Stimulated activated CD8-positive, alpha-beta memory T cell treated with anti-CD3 and anti-CD28 coated beads, Interleukin-7, amount 100 ng/mL, for 24 hours (primary cell): Measurements from ENCODE around the gene RBM25.

Experiments used
- DNase-seq: peaks from one replicate; pipeline ENCODE4 v3.0.0-alpha.2; 2020; ENCODE audit warnings: low read depth

Gene RBM25

DNA sequence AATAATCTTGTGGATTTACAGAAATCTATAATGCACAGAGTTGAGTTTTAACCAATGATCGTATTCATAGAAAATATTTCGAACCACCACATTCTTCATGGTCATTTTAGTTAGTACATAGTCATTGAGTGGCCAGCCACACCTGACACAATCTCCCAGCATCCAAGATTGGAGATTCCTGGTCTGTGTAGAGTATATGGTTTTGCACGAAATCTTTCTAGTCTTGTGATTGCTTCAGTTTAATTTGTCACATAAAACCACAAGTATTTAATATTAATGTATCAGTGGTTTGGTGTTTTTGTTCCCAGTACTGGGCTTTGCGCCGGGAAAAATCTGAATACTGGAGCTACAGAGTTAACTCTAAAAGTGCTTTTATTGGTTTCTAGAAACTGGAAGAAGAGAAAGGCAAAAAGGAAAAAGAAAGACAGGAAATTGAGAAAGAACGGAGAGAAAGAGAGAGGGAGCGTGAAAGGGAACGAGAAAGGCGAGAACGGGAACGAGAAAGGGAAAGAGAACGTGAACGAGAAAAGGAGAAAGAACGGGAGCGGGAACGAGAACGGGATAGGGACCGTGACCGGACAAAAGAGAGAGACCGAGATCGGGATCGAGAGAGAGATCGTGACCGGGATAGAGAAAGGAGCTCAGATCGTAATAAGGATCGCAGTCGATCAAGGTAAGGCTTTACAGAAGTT is 44.6 kb downstream of the RBM25 start:
- DNase-seq: no peak

DNA sequence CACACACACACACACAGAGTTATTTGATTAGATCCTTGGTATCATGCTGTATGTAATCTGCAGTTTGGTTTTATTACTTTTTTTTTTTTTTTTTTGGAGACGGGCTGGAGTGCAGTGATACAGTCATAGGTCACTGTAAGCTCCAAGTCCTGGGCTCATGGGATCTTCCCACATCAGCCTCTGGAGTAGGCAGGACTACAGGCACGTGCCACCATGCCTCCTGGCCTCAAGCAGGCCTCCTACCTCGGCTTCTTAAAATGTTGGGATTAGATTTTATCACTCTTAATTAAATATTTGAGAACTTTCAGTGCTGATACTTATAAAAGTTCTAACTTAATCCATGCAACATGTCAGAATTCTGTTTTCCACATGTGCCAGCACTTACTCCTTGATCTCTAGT is 46.7 kb downstream of the RBM25 start:
- DNase-seq: no peak

- DNase-seq: no peak
Observed at GRCh38 chr14:73105727-73106126, 47.4 kb downstream of the RBM25 start.

- no peak for DNase-seq
Observed at GRCh38 chr14:73116079-73116665, 57.8 kb downstream of the RBM25 start.

DNA sequence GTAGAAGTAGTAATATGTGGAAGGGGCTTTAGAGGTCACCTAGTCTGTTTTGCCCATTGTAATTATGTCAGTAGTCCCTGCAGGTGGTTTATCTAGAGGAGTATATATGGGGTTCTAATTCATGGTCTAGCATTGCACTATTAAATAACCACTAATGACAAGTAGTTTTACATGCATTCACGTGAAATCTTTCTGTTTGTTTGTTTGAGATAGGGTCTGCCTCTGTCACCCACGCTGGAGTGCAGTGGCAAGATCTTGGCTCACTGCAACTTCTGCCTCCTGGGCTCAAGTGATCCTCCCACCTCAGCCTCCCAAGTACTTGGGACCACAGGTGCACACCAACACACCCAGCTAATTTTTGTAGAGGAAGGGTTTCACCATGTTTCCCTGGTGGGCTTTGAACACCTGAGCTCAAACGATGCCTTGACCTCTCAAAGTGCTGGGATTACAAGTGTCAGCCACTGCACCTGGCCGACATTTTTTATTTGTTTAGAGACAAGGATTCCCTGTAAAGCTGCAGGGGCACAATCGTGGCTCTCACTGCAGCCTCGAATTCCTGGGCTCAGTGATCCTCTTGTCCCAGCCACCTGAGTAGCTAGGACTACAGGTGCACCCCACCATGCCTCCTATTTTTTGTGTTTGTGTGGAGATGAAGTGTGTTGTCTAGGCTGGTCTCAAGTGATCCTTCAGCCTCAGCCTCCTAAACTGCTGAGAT is 66.0 kb downstream of the RBM25 start:
- DNase-seq: no peak

DNA sequence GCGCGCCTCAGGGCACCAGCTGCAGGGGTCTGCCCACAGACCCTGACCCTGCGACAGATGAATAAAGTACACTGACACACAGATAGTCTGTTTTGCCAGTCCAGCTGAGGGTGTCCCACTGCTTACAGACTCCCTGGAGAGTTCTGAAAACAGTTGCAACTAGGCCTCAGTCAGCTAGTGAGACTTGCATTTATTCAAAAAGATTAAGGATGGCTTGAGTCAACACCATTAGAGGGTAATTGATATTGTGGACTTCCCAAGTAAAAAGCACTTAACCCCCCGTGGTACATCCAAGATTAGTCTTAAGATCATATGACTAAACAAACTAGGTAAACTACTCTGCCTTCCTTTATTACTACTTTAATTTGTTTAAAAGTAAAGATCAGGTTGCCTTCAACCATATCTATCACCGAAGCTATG is 66.8 kb downstream of the RBM25 start:
- DNase-seq: no peak

- no peak for DNase-seq
Observed at GRCh38 chr14:73125746-73126145, 67.4 kb downstream of the RBM25 start.

- DNase-seq: no peak
Observed at GRCh38 chr14:73133795-73134194, 75.5 kb downstream of the RBM25 start.

- no peak for DNase-seq
Observed at GRCh38 chr14:73136085-73136386, 77.7 kb downstream of the RBM25 start.

- DNase-seq: peak; percentile 98
Observed at GRCh38 chr14:73136387-73137225, 78.3 kb downstream of the RBM25 start, which contains the start of gene PSEN1. Gene PSEN1 (plus strand): TSS chr14:73136507. CDS start chr14:73148020, 11,513 bp downstream.

DNA sequence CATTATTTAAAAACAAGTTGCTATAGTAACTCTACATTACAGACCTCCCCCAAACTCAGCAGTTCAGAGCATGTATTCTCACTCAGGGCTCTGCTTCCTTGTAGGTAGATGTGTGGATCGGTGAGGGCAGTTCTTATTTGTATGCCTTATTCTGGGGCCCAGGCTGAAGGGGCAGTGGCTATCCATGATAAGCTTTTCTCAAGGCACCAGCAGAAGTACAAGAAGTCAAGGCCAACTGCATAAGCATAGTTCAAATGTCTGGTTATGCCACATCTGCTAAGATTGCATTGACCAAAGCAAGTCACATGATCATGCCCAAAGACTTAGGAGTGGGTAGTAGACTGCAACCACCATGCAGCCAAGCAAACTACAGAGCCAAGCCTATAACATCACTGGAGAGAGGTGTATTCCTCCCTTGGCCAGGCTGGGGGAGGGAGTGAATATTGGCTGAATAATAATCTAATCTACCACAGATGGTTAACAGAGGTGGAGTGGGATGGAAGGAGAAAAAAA is 82.5 kb downstream of the RBM25 start:
- no peak for DNase-seq

DNA sequence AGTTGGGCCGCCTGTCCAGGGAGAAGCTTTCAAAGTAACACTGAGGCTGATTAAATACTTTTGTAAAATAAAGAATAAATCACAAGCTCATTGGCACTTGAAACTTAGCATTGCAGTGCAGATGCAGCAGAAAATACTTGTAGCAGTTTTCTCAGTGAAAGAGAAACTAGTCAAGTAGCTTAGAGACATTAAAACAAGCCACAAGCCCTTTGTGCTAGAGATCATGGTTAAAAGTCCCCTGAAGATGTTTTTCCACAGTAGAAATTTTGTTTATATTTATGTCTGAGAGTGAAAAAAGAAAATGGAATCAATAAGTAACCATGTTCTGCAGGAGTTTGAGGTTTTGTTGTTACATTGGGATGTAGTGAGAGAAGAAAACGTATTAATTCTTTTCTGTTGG is 83.9 kb downstream of the RBM25 start:
- no peak for DNase-seq

GRCh38 chr14:73143003-73143402 is 84.7 kb downstream of the RBM25 start:
- DNase-seq: no peak

- DNase-seq: no peak
Observed at GRCh38 chr14:73143617-73144016, 85.3 kb downstream of the RBM25 start.

DNA sequence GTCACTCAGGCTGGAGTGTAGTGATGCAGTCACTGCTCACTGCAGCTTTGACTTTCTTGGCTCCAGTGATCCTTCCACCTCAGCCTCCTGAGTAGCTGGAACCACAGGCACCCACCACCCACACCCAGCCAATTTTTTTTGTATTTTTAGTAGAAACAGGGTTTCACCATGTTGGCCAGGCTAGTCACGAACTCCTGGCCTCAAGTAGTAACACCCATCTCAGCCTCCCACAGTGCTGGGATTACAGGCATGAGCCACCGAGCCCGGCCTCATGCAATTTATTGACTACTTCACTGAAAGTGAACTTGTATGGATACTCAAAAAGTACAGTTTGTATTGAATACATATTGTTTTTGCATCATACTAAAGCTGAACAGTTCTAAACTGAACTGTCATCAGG is 87.0 kb downstream of the RBM25 start:
- DNase-seq: no peak

- DNase-seq: no peak
Observed at GRCh38 chr14:73146111-73146510, 87.8 kb downstream of the RBM25 start.

- DNase-seq: no peak
Observed at GRCh38 chr14:73149753-73150152, 91.4 kb downstream of the RBM25 start.

GRCh38 chr14:73153272-73153671 is 94.9 kb downstream of the RBM25 start:
- DNase-seq: no peak

- DNase-seq: no peak
Observed at GRCh38 chr14:73162251-73162650, 103.9 kb downstream of the RBM25 start.

GRCh38 chr14:73166399-73166798 is 108.1 kb downstream of the RBM25 start:
- no peak for DNase-seq

DNA sequence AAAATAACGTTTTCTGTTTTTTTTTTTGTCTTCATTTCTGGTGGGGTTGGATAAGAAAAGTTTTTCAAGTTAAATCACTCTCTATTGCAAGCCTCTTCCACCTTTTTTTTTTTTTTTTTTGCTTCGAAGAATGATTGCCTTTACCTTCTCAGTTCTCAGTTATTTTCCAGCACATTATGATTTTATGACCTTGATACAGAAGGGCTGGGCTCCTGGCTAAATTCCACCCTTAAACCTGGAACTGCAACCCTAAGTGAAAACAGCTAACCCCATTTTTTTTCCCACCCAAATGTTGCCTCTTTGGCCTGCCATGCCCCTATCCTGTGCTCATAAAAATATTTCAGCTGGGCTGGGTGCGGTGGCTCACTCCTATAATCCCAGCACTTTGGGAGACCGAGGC is 109.4 kb downstream of the RBM25 start:
- DNase-seq: no peak

GRCh38 chr14:73168274-73168673 is 109.9 kb downstream of the RBM25 start:
- no peak for DNase-seq
